RWPE2 (cell line): Measurements from ENCODE around the gene MINDY4B.

Source experiments
- ATAC-seq: fragments of 200-7000 bp; cut with Tn5 transposase; 3 replicates; pipeline ENCODE4 v1.9.1; 2021; ENCODE audit warnings: low read depth
- DNase-seq: peaks from one replicate; pipeline ENCODE4 v3.0.0-alpha.2; 2020; ENCODE audit warnings: low spot score
- H3K27ac ChIP-seq: fragments of 450-650 bp; 2 replicates; pipeline ENCODE4 v1.5.1; 2017; ENCODE audit warnings: mild to moderate bottlenecking; ENCODE audit not compliant: poor library complexity, severe bottlenecking
- H3K27me3 ChIP-seq: fragments of 250-450 bp; sonication (Bioruptor Pico); 2 replicates; pipeline ENCODE4 v1.5.1; 2021; ENCODE audit warnings: mild to moderate bottlenecking, moderate library complexity; ENCODE audit not compliant: insufficient read depth, poor library complexity, severe bottlenecking
- H3K36me3 ChIP-seq: fragments of 250-450 bp; sonication (Bioruptor Pico); 2 replicates; pipeline ENCODE4 v1.5.1; 2020; ENCODE audit warnings: low read depth, mild to moderate bottlenecking, moderate library complexity
- H3K4me1 ChIP-seq: fragments of 250-450 bp; sonication (Bioruptor Pico); 2 replicates; pipeline ENCODE4 v1.5.1; 2021; ENCODE audit warnings: mild to moderate bottlenecking, moderate library complexity; ENCODE audit not compliant: insufficient read depth, poor library complexity, severe bottlenecking
- H3K4me3 ChIP-seq: fragments of 250-450 bp; sonication (Bioruptor Pico); 2 replicates; pipeline ENCODE4 v1.5.1; 2021; ENCODE audit warnings: mild to moderate bottlenecking, moderate library complexity; ENCODE audit not compliant: severe bottlenecking
- H3K9me3 ChIP-seq: fragments of 250-450 bp; sonication (Bioruptor Pico); 2 replicates; pipeline ENCODE4 v1.5.1; 2021; ENCODE audit warnings: mild to moderate bottlenecking, moderate library complexity; ENCODE audit not compliant: severe bottlenecking
- TF ChIP-seq, protein P1 (sequence below): fragments of 450-650 bp; IDR thresholded peaks from one replicate; pipeline ENCODE4 v1.5.1; 2017; ENCODE audit warnings: mild to moderate bottlenecking, moderate library complexity; ENCODE audit not compliant: poor library complexity, severe bottlenecking

MINDY4B gene

GRCh38 chr3:150829408-150829807, 75.8 kb downstream of the MINDY4B start:
- H3K4me1 ChIP-seq, result no peaks in the 10 kb centered on the region
- no peak overlapping the region for H3K27ac ChIP-seq
- H3K4me3 ChIP-seq, result no peak overlapping the region
- DNase-seq (no peak), ATAC-seq (no peak)
- TF ChIP-seq, protein P1, sequence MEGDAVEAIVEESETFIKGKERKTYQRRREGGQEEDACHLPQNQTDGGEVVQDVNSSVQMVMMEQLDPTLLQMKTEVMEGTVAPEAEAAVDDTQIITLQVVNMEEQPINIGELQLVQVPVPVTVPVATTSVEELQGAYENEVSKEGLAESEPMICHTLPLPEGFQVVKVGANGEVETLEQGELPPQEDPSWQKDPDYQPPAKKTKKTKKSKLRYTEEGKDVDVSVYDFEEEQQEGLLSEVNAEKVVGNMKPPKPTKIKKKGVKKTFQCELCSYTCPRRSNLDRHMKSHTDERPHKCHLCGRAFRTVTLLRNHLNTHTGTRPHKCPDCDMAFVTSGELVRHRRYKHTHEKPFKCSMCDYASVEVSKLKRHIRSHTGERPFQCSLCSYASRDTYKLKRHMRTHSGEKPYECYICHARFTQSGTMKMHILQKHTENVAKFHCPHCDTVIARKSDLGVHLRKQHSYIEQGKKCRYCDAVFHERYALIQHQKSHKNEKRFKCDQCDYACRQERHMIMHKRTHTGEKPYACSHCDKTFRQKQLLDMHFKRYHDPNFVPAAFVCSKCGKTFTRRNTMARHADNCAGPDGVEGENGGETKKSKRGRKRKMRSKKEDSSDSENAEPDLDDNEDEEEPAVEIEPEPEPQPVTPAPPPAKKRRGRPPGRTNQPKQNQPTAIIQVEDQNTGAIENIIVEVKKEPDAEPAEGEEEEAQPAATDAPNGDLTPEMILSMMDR, result no peak
- H3K27me3 ChIP-seq, result no peaks in the 10 kb centered on the region
- H3K36me3 ChIP-seq, result no peaks in the 10 kb centered on the region
- no peaks in the 10 kb centered on the region for H3K9me3 ChIP-seq

GRCh38 chr3:150828997-150829396, 76.2 kb downstream of the MINDY4B start:
- TF ChIP-seq, protein P1, result no peak
- H3K27ac ChIP-seq, result no peak overlapping the region
- no peak for DNase-seq

DNA sequence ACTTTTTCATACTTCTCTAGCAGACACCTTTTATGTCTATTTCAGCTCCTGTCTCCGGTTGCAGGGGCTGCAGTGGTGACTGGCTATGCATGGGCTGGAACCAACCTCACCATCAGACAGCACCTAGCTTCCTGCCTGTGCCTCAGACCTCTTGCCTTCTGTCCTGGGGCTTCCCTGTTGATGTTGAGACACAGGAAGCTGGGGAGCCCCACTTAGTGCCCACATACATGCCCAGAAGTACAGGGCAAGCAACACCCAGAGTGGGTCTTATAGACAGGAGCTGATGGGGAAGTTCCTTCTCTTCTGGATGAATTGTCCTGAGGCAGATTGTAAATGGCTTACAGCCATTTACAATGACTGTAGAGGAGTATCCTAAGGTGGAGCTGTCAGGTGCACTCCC, 77.0 kb downstream of the MINDY4B start:
- ATAC-seq (no peak), DNase-seq (no peak)
- Histone ChIP-seq H3K4me1 (no peaks in the 10 kb centered on the region), H3K27ac (no peak overlapping the region), H3K4me3 (no peak overlapping the region), H3K9me3 (no peaks in the 10 kb centered on the region), H3K36me3 (no peaks in the 10 kb centered on the region), H3K27me3 (no peaks in the 10 kb centered on the region)
- TF ChIP-seq, protein P1, result no peak

More at GRCh38 chr3:150828997-150829396, 76.2 kb downstream of the MINDY4B start:
- H3K9me3 ChIP-seq, result no peaks in the 10 kb centered on the region
- H3K4me1 ChIP-seq, result no peaks in the 10 kb centered on the region
- no peaks in the 10 kb centered on the region for H3K27me3 ChIP-seq
- no peak for ATAC-seq
- no peaks in the 10 kb centered on the region for H3K36me3 ChIP-seq
- no peak overlapping the region for H3K4me3 ChIP-seq

GRCh38 chr3:150826466-150827282, 78.6 kb downstream of the MINDY4B start:
- H3K4me3 ChIP-seq, result no peak overlapping the region
- no peak overlapping the region for H3K27ac ChIP-seq
- no peaks in the 10 kb centered on the region for H3K4me1 ChIP-seq
- H3K27me3 ChIP-seq, result no peaks in the 10 kb centered on the region
- no peak for DNase-seq
- no peaks in the 10 kb centered on the region for H3K9me3 ChIP-seq
- TF ChIP-seq, protein P1, result no peak
- no peaks in the 10 kb centered on the region for H3K36me3 ChIP-seq
- no peak for ATAC-seq

GRCh38 chr3:150825916-150826377, 79.3 kb downstream of the MINDY4B start:
- Histone ChIP-seq H3K27ac (no peak overlapping the region), H3K9me3 (no peaks in the 10 kb centered on the region), H3K4me1 (no peaks in the 10 kb centered on the region), H3K36me3 (no peaks in the 10 kb centered on the region), H3K27me3 (no peaks in the 10 kb centered on the region), H3K4me3 (no peak overlapping the region)
- DNase-seq, result no peak
- no peak; the same call in 2 of the 3 replicates for ATAC-seq
- TF ChIP-seq, protein P1, result no peak
